Measurements from ENCODE around the gene CAPN9. TPM values are rescaled to one million over a fixed set of nuclear protein-coding genes. Genes with fewer than 3 reads are reported as not detected.

Gene CAPN9
- total RNA-seq, 1 experiment from 2014 or later: 0.39 TPM

GRCh38 chr1:230796626-230797025, 49.4 kb downstream of the CAPN9 start:
- Histone ChIP-seq H3K36me3 (ENCODE audit: control insufficient read depth, insufficient read depth, low read length) (no peaks in the 10 kb centered on the region), H3K27me3 (replicated peaks; ENCODE audit: control insufficient read depth, insufficient read depth, low read length) (no peaks in the 10 kb centered on the region), H3K4me1 (no peaks in the 10 kb centered on the region), H3K4me3 (ENCODE audit: low read depth, low read length) (no peak overlapping the region), H3K9me3 (no peaks in the 10 kb centered on the region)
- POLR2A ChIA-PET: no interaction called here
- TF ChIP-seq CTCF (IDR thresholded peaks at IDR 0.05; ENCODE audit: insufficient read depth in 1 of 2, low read depth in 1 of 2, low read length in 1 of 2, severe bottlenecking in 1 of 2, unreplicated experiment in 1 of 2): no peak
- CTCF ChIA-PET: no interaction called here
- intact Hi-C loops (cut with micrococcal nuclease; ENCODE audit: unreplicated experiment): loop anchor here (5.0 to 10.0 kb wide), 2 partner anchors 106 to 218 kb away; no protein-coding TSS in a partner anchor
- Mint-ChIP-seq H3K27me3 (ENCODE audit: insufficient read depth, unreplicated experiment) (no peaks in the 10 kb centered on the region), H3K4me3 (ENCODE audit: unreplicated experiment) (no peak overlapping the region), H3K27ac (ENCODE audit: unreplicated experiment) (no peak overlapping the region), H3K9me3 (ENCODE audit: unreplicated experiment) (no peaks in the 10 kb centered on the region), H3K4me1 (ENCODE audit: low read depth, unreplicated experiment) (peaks cover 7% of the 10 kb centered on the region), H3K36me3 (ENCODE audit: insufficient read depth, unreplicated experiment) (no peaks in the 10 kb centered on the region)
- BruUV-seq (replicated peaks): no TSS peak
- no peak for DNase-seq

- Histone ChIP-seq H3K9me3 (no peaks in the 10 kb centered on the region), H3K4me3 (ENCODE audit: low read depth, low read length) (no peak overlapping the region), H3K4me1 (no peaks in the 10 kb centered on the region), H3K27me3 (replicated peaks; ENCODE audit: control insufficient read depth, insufficient read depth, low read length) (no peaks in the 10 kb centered on the region), H3K36me3 (ENCODE audit: control insufficient read depth, insufficient read depth, low read length) (no peaks in the 10 kb centered on the region)
- ChIA-PET POLR2A (no interaction called here), CTCF (interaction anchor here (0.9 to 1.7 kb wide), 6 partner anchors 66 to 409 kb away, joined by 3 to 11 read pairs (median 4); partner anchors contain the start of genes ARV1 and TTC13)
- no peaks in the 10 kb centered on the region for H3K27me3 Mint-ChIP-seq (ENCODE audit: insufficient read depth, unreplicated experiment)
- H3K4me3 Mint-ChIP-seq (ENCODE audit: unreplicated experiment): no peak overlapping the region
- peaks cover 7% of the 10 kb centered on the region for H3K4me1 Mint-ChIP-seq (ENCODE audit: low read depth, unreplicated experiment)
- H3K36me3 Mint-ChIP-seq (ENCODE audit: insufficient read depth, unreplicated experiment): no peaks in the 10 kb centered on the region
- H3K9me3 Mint-ChIP-seq (ENCODE audit: unreplicated experiment): no peaks in the 10 kb centered on the region
- intact Hi-C loops (cut with micrococcal nuclease; ENCODE audit: unreplicated experiment): loop anchor here (5.0 to 10.0 kb wide), 2 partner anchors 105 to 217 kb away; no protein-coding TSS in a partner anchor
- H3K27ac Mint-ChIP-seq (ENCODE audit: unreplicated experiment): no peak overlapping the region
- no TSS peak for BruUV-seq (replicated peaks)
- no peak for DNase-seq
- no peak for TF ChIP-seq CTCF (IDR thresholded peaks at IDR 0.05; ENCODE audit: insufficient read depth in 1 of 2, low read depth in 1 of 2, low read length in 1 of 2, severe bottlenecking in 1 of 2, unreplicated experiment in 1 of 2)
These were observed 50.3 kb downstream of the CAPN9 start for GRCh38 chr1:230797376-230797920.

GRCh38 chr1:230797942-230798365, 50.8 kb downstream of the CAPN9 start:
- ChIA-PET POLR2A (no interaction called here), CTCF (interaction anchor here (0.7 to 1.7 kb wide), 7 partner anchors 36 to 409 kb away, joined by 3 to 11 read pairs (median 4); partner anchors contain the start of genes ARV1 and TTC13)
- TF ChIP-seq CTCF (IDR thresholded peaks at IDR 0.05; ENCODE audit: insufficient read depth in 1 of 2, low read depth in 1 of 2, low read length in 1 of 2, severe bottlenecking in 1 of 2, unreplicated experiment in 1 of 2): peak; percentile 76 to 83
- H3K9me3 Mint-ChIP-seq (ENCODE audit: unreplicated experiment): no peaks in the 10 kb centered on the region
- peak; percentile 70 to 73 for DNase-seq
- no peaks in the 10 kb centered on the region for H3K36me3 Mint-ChIP-seq (ENCODE audit: insufficient read depth, unreplicated experiment)
- Histone ChIP-seq H3K4me1 (no peaks in the 10 kb centered on the region), H3K27me3 (replicated peaks; ENCODE audit: control insufficient read depth, insufficient read depth, low read length) (no peaks in the 10 kb centered on the region), H3K9me3 (no peaks in the 10 kb centered on the region), H3K36me3 (ENCODE audit: control insufficient read depth, insufficient read depth, low read length) (no peaks in the 10 kb centered on the region), H3K4me3 (ENCODE audit: low read depth, low read length) (no peak overlapping the region)
- no TSS peak for BruUV-seq (replicated peaks)
- no peaks in the 10 kb centered on the region for H3K27me3 Mint-ChIP-seq (ENCODE audit: insufficient read depth, unreplicated experiment)
- intact Hi-C loops (cut with micrococcal nuclease; ENCODE audit: unreplicated experiment): loop anchor here (1.0 to 10.0 kb wide), 6 partner anchors 65 to 413 kb away; partner anchors contain the start of gene ARV1
- H3K4me1 Mint-ChIP-seq (ENCODE audit: low read depth, unreplicated experiment): peaks cover 7% of the 10 kb centered on the region
- no peak overlapping the region for H3K27ac Mint-ChIP-seq (ENCODE audit: unreplicated experiment)
- H3K4me3 Mint-ChIP-seq (ENCODE audit: unreplicated experiment): no peak overlapping the region
